GM12878 (cell line): ENCODE data around the gene TMTC1. TPM values are rescaled to one million over a fixed set of nuclear protein-coding genes. Genes with fewer than 3 reads are reported as not detected.

Experiments used
- ATAC-seq: fragments of 200-7000 bp; cut with Tn5 transposase; 3 replicates; pipeline ENCODE4 v1.9.1; 2020; ENCODE audit warnings: mild to moderate bottlenecking, moderate library complexity
- BruUV-seq: library from RNA; stranded (reverse); fragments of 400-500 nt; replicated peaks from 2 replicates; lab custom pipeline; 2021; lab: Mats Ljungman, UMichigan
- CTCF ChIA-PET: fragments of 300-600 bp; sonication (Branson Sonifier 250); formaldehyde crosslinking; extraction: SDS; loops from one replicate; lab custom pipeline; 2021; ENCODE audit warnings: inconsistent platforms; lab: Yijun Ruan, JAX
- POLR2A ChIA-PET: fragments of 350-600 bp; formaldehyde crosslinking; extraction: SDS; loops from one replicate; lab custom pipeline; 2021; ENCODE audit warnings: inconsistent platforms; lab: Charles Lee
- RAD21 ChIA-PET: fragments of 300-600 bp; sonication (Branson Sonifier 250); formaldehyde crosslinking; loops from one replicate; lab custom pipeline; 2023; ENCODE audit warnings: antibody characterized with exemption; ENCODE audit not compliant: unreplicated experiment; lab: Charles Lee
- SMC1A ChIA-PET: fragments of 300-600 bp; sonication (Branson Sonifier 250); formaldehyde crosslinking; loops from one replicate; lab custom pipeline; 2023; ENCODE audit not compliant: unreplicated experiment, uncharacterized antibody; lab: Charles Lee
- DNase-seq: peaks from one replicate; pipeline ENCODE4 v3.0.0-alpha.2; 2011; ENCODE audit warnings: low read depth, low spot score
- FAIRE-seq: peaks from 3 replicates; lab custom pipeline; 2011; peaks lifted over from hg19 to GRCh38; lab: Jason Lieb, UNC
- H2AFZ ChIP-seq: 2 replicates; pipeline ENCODE4 v1.6.0; 2011; ENCODE audit warnings: low read depth, low read length, control low read depth; ENCODE audit not compliant: control insufficient read depth
- H3K27ac ChIP-seq: 2 replicates; pipeline ENCODE4 v1.5.1; 2011; ENCODE audit warnings: control low read depth; ENCODE audit not compliant: control insufficient read depth, insufficient read depth
- H3K27me3 ChIP-seq, 2 experiments: replicated peaks in 1 of 2; 2 replicates each; pipeline versions ENCODE4 v1.6.0 to v1.6.1; 2011; ENCODE audit warnings: low read length in 1 of 2; ENCODE audit not compliant: control insufficient read depth in 2 of 2, insufficient read depth in 2 of 2
- H3K36me3 ChIP-seq, 2 experiments: 2 replicates each; pipeline ENCODE4 v1.5.1; 2011; ENCODE audit warnings: low read length in 1 of 2; ENCODE audit not compliant: control insufficient read depth in 2 of 2, insufficient read depth in 2 of 2
- H3K4me1 ChIP-seq: 2 replicates; pipeline ENCODE4 v1.6.1; 2011; ENCODE audit warnings: mild to moderate bottlenecking, low read length, moderate library complexity, mixed read lengths; ENCODE audit not compliant: control insufficient read depth, insufficient read depth
- H3K4me2 ChIP-seq: 2 replicates; pipeline ENCODE4 v1.6.0; 2011; ENCODE audit warnings: control low read depth; ENCODE audit not compliant: control insufficient read depth, insufficient read depth
- H3K4me3 ChIP-seq: fragments of 200-600 bp; sonication (generic); 2 replicates; pipeline ENCODE4 v1.5.1; 2016
- H3K79me2 ChIP-seq: 2 replicates; pipeline ENCODE4 v1.6.0; 2011; ENCODE audit warnings: low read length; ENCODE audit not compliant: control insufficient read depth, insufficient read depth
- H3K9ac ChIP-seq: 2 replicates; pipeline ENCODE4 v1.8.0; 2011; ENCODE audit warnings: low read length, control low read depth, mixed read lengths; ENCODE audit not compliant: control insufficient read depth, insufficient read depth
- H3K9me3 ChIP-seq: replicated peaks from 3 replicates; pipeline ENCODE4 v1.5.1; 2011; ENCODE audit warnings: mild to moderate bottlenecking, low read length; ENCODE audit not compliant: control insufficient read depth, insufficient read depth
- H4K20me1 ChIP-seq: 2 replicates; pipeline ENCODE4 v1.6.0; 2011; ENCODE audit not compliant: control insufficient read depth, insufficient read depth
- BACH1 ChIP-seq: fragments of 450-650 bp; IDR thresholded peaks from 2 replicates; pipeline ENCODE4 v1.6.1; 2017; ENCODE audit warnings: mild to moderate bottlenecking, borderline replicate concordance
- BCLAF1 ChIP-seq: fragments of 450-650 bp; IDR thresholded peaks from 2 replicates; pipeline ENCODE4 v1.6.1; 2017; ENCODE audit warnings: antibody characterized with exemption, mild to moderate bottlenecking, moderate library complexity
- BHLHE40 ChIP-seq, 2 experiments: fragments of 450-650 bp in 1 of 2; IDR thresholded peaks; 2 replicates each; pipeline ENCODE4 v1.6.1; 2011 to 2017; ENCODE audit warnings: low read depth in 2 of 2, borderline replicate concordance in 1 of 2, improper control_type of control experiment in 1 of 2, low read length in 1 of 2, mild to moderate bottlenecking in 1 of 2
- DPF2 ChIP-seq: fragments of 450-650 bp; IDR thresholded peaks from 2 replicates; pipeline ENCODE4 v1.6.1; 2017; ENCODE audit warnings: mild to moderate bottlenecking
- IRF5 ChIP-seq: fragments of 450-650 bp; IDR thresholded peaks from 2 replicates; pipeline ENCODE4 v1.6.1; 2017; ENCODE audit warnings: borderline replicate concordance
- KAT2A ChIP-seq: conservative IDR thresholded peaks from 2 replicates; pipeline ENCODE4 v1.6.1; 2011; ENCODE audit warnings: low read depth, low read length; ENCODE audit not compliant: control insufficient read depth
- MTA3 ChIP-seq: IDR thresholded peaks from 2 replicates; pipeline ENCODE4 v1.6.1; 2012; ENCODE audit warnings: low read length, inconsistent platforms, borderline replicate concordance
- in situ Hi-C: fragments of 300-500 bp; cut with MboI; formaldehyde crosslinking; loops from 9 replicates; pipeline ENCODE4 v1.14.3; 2018; ENCODE audit warnings: mixed read lengths
- intact Hi-C: fragments of 100-400 bp; cut with micrococcal nuclease; formaldehyde crosslinking; loops from one replicate; pipeline ENCODE4 v1.14.2; 2022; ENCODE audit not compliant: unreplicated experiment
- polyA plus RNA-seq, 11 experiments: library from polyadenylated mRNA; depleted of rRNA in 4 of 11; unstranded in 6 of 11; stranded (reverse) in 5 of 11; fragments of >200 nt; fragmentation: Nextera tagmentation in 4 of 11; fragmentation: Illumina TruSeq in 1 of 11; extraction: Ambion mirVana in 4 of 11; extraction: Trizol in 1 of 11; gene quantifications; 1 replicate in 1 of 11; 2 replicates in 10 of 11; pipeline versions ENCODE4 v1.2.1 to v1.2.3, GENCODE V29; 2011 to 2016; ENCODE audit warnings: inconsistent platforms in 2 of 11, missing spikeins in 2 of 11, low read depth in 1 of 11
- total RNA-seq, 4 experiments: library from RNA; depleted of rRNA in 3 of 4; stranded (reverse); fragments of >200 nt in 3 of 4; fragmentation: Illumina TruSeq in 1 of 4; extraction: Trizol in 1 of 4; gene quantifications; 2 replicates each; pipeline versions ENCODE4 v1.2.1 to v1.2.3, GENCODE V29; 2013 to 2021

Gene TMTC1
- total and polyA plus RNA-seq, 10 of the 15 experiments (the other 5 are each of a cell fraction or from before 2014, with no cell fraction given), result 0.10 to 20.9 (median 0.57) TPM

- intact Hi-C loops, result no loop called here
- ChIA-PET CTCF (interaction anchor here (0.8 to 0.9 kb wide), 2 partner anchors 23 to 31 kb away, joined by 3 read pairs; no protein-coding TSS in a partner anchor), POLR2A (no interaction called here), RAD21 (interaction anchor here (1.4 kb wide), 1 partner anchor 14 kb away, joined by 3 read pairs; no protein-coding TSS in a partner anchor), SMC1A (interaction anchor here (0.9 to 1.3 kb wide), 2 partner anchors 14 to 16 kb away, joined by 3 to 4 read pairs; no protein-coding TSS in a partner anchor)
- no peak overlapping the region for H3K4me2 ChIP-seq
- no peaks in the 10 kb centered on the region for H3K27me3 ChIP-seq
- in situ Hi-C loops, result no loop called here
- peaks cover 6% of the 10 kb centered on the region; the same call in 2 of the 3 replicates for H3K9me3 ChIP-seq
- no peaks in the 10 kb centered on the region for H3K4me1 ChIP-seq
- FAIRE-seq (no peak), DNase-seq (no peak), ATAC-seq (no peak)
- no TSS peak for BruUV-seq
- no peak overlapping the region for H3K27ac ChIP-seq
- H3K79me2 ChIP-seq, result no peaks in the 10 kb centered on the region
- H3K36me3 ChIP-seq, result no peaks in the 10 kb centered on the region
- no peak overlapping the region for H3K4me3 ChIP-seq
- H2AFZ ChIP-seq, result no peak overlapping the region
- H4K20me1 ChIP-seq, result no peaks in the 10 kb centered on the region
- no peak overlapping the region for H3K9ac ChIP-seq
- no peak for TF ChIP-seq BHLHE40 (IDR thresholded peaks at IDR 0.05; ENCODE audit: borderline replicate concordance in 1 of 2, low read depth in 2 of 2, low read length in 1 of 2)
- no peak for TF ChIP-seq DPF2
- no peak for TF ChIP-seq IRF5
- no peak for TF ChIP-seq KAT2A
- TF ChIP-seq BCLAF1, result no peak
- no peak for TF ChIP-seq BACH1
- TF ChIP-seq MTA3, result no peak
- TF ChIP-seq, all 136 proteins: peak for 0
Observed at GRCh38 chr12:29794862-29795261, 11.1 kb upstream of the TMTC1 start.
